ENCODE data around the gene STPG4.
"Not testable (repeated sequence)": the region's sequence is repeated elsewhere in the genome, so short reads cannot be mapped to it uniquely, and the experiment has no call there.

STPG4 gene

GRCh38 chr2:47172156-47172921, 17.2 kb upstream of the STPG4 start:
- peaks cover 70% of the 10 kb centered on the region for H4K20me1 ChIP-seq (ENCODE audit: insufficient read depth, low read length)
- H3K4me3 ChIP-seq (ENCODE audit: low read length): peak overlapping the region; percentile 92; the same call in 1 of the 2 replicates
- peak overlapping the region; percentile 67 for H3K4me2 ChIP-seq (ENCODE audit: low read depth, low read length)

GRCh38 chr2:47169784-47170183, 14.7 kb upstream of the STPG4 start:
- DNase-seq: no peak
- Histone ChIP-seq H3K79me2 (ENCODE audit: low read length) (peaks cover 98% of the 10 kb centered on the region), H3K4me3 (ENCODE audit: low read length) (no peak overlapping the region), H3F3A (ENCODE audit: insufficient read depth, low read length) (peaks cover 49% of the 10 kb centered on the region), H3K4me2 (ENCODE audit: low read depth, low read length) (no peak overlapping the region), H3K9me2 (replicated peaks; ENCODE audit: insufficient read depth, low read length) (no peaks in the 10 kb centered on the region), H3K27ac (ENCODE audit: low read length) (no peak overlapping the region), H3K9me3 (replicated peaks; ENCODE audit: insufficient read depth, low read length) (no peaks in the 10 kb centered on the region), H4K20me1 (ENCODE audit: insufficient read depth, low read length) (peaks cover 89% of the 10 kb centered on the region), H3K4me1 (ENCODE audit: low read length) (peaks cover 38% of the 10 kb centered on the region), H3K36me3 (replicated peaks; ENCODE audit: insufficient read depth, low read length) (peaks cover 21% of the 10 kb centered on the region), H2AFZ (ENCODE audit: low read length) (no peak overlapping the region), H3K9ac (ENCODE audit: low read length) (no peak overlapping the region), H3K27me3 (replicated peaks; ENCODE audit: insufficient read depth, low read length) (no peaks in the 10 kb centered on the region)
- TF ChIP-seq EZH2 (optimal IDR thresholded peaks at IDR 0.05; ENCODE audit: low read depth, low read length) (no peak), EZH2phosphoT487 (IDR thresholded peaks at IDR 0.05; ENCODE audit: low read length) (no peak), CTCF (IDR thresholded peaks at IDR 0.05; ENCODE audit: low read length) (no peak)

More at GRCh38 chr2:47172156-47172921, 17.2 kb upstream of the STPG4 start:
- Histone ChIP-seq H3F3A (ENCODE audit: insufficient read depth, low read length) (peaks cover 47% of the 10 kb centered on the region), H2AFZ (ENCODE audit: low read length) (no peak overlapping the region), H3K79me2 (ENCODE audit: low read length) (peaks cover 87% of the 10 kb centered on the region), H3K36me3 (replicated peaks; ENCODE audit: insufficient read depth, low read length) (peaks cover 9% of the 10 kb centered on the region), H3K4me1 (ENCODE audit: low read length) (peaks cover 42% of the 10 kb centered on the region), H3K9ac (ENCODE audit: low read length) (no peak overlapping the region), H3K9me3 (replicated peaks; ENCODE audit: insufficient read depth, low read length) (no peaks in the 10 kb centered on the region), H3K27me3 (replicated peaks; ENCODE audit: insufficient read depth, low read length) (no peaks in the 10 kb centered on the region), H3K27ac (ENCODE audit: low read length) (no peak overlapping the region), H3K9me2 (replicated peaks; ENCODE audit: insufficient read depth, low read length) (no peaks in the 10 kb centered on the region)
- TF ChIP-seq EZH2 (optimal IDR thresholded peaks at IDR 0.05; ENCODE audit: low read depth, low read length) (no peak), CTCF (IDR thresholded peaks at IDR 0.05; ENCODE audit: low read length) (no peak), EZH2phosphoT487 (IDR thresholded peaks at IDR 0.05; ENCODE audit: low read length) (no peak)
- no peak for DNase-seq

- Histone ChIP-seq H4K20me1 (ENCODE audit: insufficient read depth, low read length) (peaks cover 87% of the 10 kb centered on the region), H3K4me1 (ENCODE audit: low read length) (peaks cover 38% of the 10 kb centered on the region), H3F3A (ENCODE audit: insufficient read depth, low read length) (peaks cover 48% of the 10 kb centered on the region), H3K36me3 (replicated peaks; ENCODE audit: insufficient read depth, low read length) (peaks cover 21% of the 10 kb centered on the region), H3K79me2 (ENCODE audit: low read length) (peaks cover 97% of the 10 kb centered on the region)
- DNase-seq; H3K27me3 ChIP-seq (replicated peaks; ENCODE audit: insufficient read depth, low read length); H3K27ac ChIP-seq (ENCODE audit: low read length); H3K9ac ChIP-seq (ENCODE audit: low read length); H3K4me3 ChIP-seq (ENCODE audit: low read length); H3K4me2 ChIP-seq (ENCODE audit: low read depth, low read length); H3K9me3 ChIP-seq (replicated peaks; ENCODE audit: insufficient read depth, low read length); H2AFZ ChIP-seq (ENCODE audit: low read length); H3K9me2 ChIP-seq (replicated peaks; ENCODE audit: insufficient read depth, low read length): not testable (repeated sequence)
These were observed 13.8 kb upstream of the STPG4 start for GRCh38 chr2:47168895-47169294.

- Histone ChIP-seq H3K9me3 (replicated peaks; ENCODE audit: insufficient read depth, low read length) (no peaks in the 10 kb centered on the region), H3K27ac (ENCODE audit: low read length) (no peak overlapping the region), H3K79me2 (ENCODE audit: low read length) (peaks cover 97% of the 10 kb centered on the region), H4K20me1 (ENCODE audit: insufficient read depth, low read length) (peaks cover 82% of the 10 kb centered on the region), H3K27me3 (replicated peaks; ENCODE audit: insufficient read depth, low read length) (no peaks in the 10 kb centered on the region), H3K4me2 (ENCODE audit: low read depth, low read length) (no peak overlapping the region), H3K9me2 (replicated peaks; ENCODE audit: insufficient read depth, low read length) (no peaks in the 10 kb centered on the region), H3K9ac (ENCODE audit: low read length) (no peak overlapping the region), H3K4me3 (ENCODE audit: low read length) (no peak overlapping the region), H3F3A (ENCODE audit: insufficient read depth, low read length) (peaks cover 56% of the 10 kb centered on the region), H3K4me1 (ENCODE audit: low read length) (peaks cover 24% of the 10 kb centered on the region; the same call in 1 of the 2 replicates), H3K36me3 (replicated peaks; ENCODE audit: insufficient read depth, low read length) (peaks cover 27% of the 10 kb centered on the region), H2AFZ (ENCODE audit: low read length) (no peak overlapping the region)
- no peak for TF ChIP-seq CTCF (IDR thresholded peaks at IDR 0.05; ENCODE audit: low read length)
- no peak for TF ChIP-seq EZH2phosphoT487 (IDR thresholded peaks at IDR 0.05; ENCODE audit: low read length)
- TF ChIP-seq EZH2 (optimal IDR thresholded peaks at IDR 0.05; ENCODE audit: low read depth, low read length): no peak
- no peak for DNase-seq
These were observed 12.0 kb upstream of the STPG4 start for GRCh38 chr2:47167149-47167548.

Data from MM.1S (cell line).